GM12878 (cell line): ENCODE results near the gene PLSCR1. TPM values are rescaled to one million over a fixed set of nuclear protein-coding genes. Genes with fewer than 3 reads are reported as not detected.

Experiments used
- ATAC-seq: fragments of 200-7000 bp; cut with Tn5 transposase; 3 replicates; pipeline ENCODE4 v1.9.1; 2020; ENCODE audit warnings: mild to moderate bottlenecking, moderate library complexity
- BruUV-seq: library from RNA; stranded (reverse); fragments of 400-500 nt; replicated peaks from 2 replicates; lab custom pipeline; 2021; lab: Mats Ljungman, UMichigan
- CTCF ChIA-PET: fragments of 300-600 bp; sonication (Branson Sonifier 250); formaldehyde crosslinking; extraction: SDS; loops from one replicate; lab custom pipeline; 2021; ENCODE audit warnings: inconsistent platforms; lab: Yijun Ruan, JAX
- POLR2A ChIA-PET: fragments of 350-600 bp; formaldehyde crosslinking; extraction: SDS; loops from one replicate; lab custom pipeline; 2021; ENCODE audit warnings: inconsistent platforms; lab: Charles Lee
- RAD21 ChIA-PET: fragments of 300-600 bp; sonication (Branson Sonifier 250); formaldehyde crosslinking; loops from one replicate; lab custom pipeline; 2023; ENCODE audit warnings: antibody characterized with exemption; ENCODE audit not compliant: unreplicated experiment; lab: Charles Lee
- SMC1A ChIA-PET: fragments of 300-600 bp; sonication (Branson Sonifier 250); formaldehyde crosslinking; loops from one replicate; lab custom pipeline; 2023; ENCODE audit not compliant: unreplicated experiment, uncharacterized antibody; lab: Charles Lee
- DNase-seq: peaks from one replicate; pipeline ENCODE4 v3.0.0-alpha.2; 2011; ENCODE audit warnings: low read depth, low spot score
- FAIRE-seq: peaks from 3 replicates; lab custom pipeline; 2011; peaks lifted over from hg19 to GRCh38; lab: Jason Lieb, UNC
- H2AFZ ChIP-seq: 2 replicates; pipeline ENCODE4 v1.6.0; 2011; ENCODE audit warnings: low read depth, low read length, control low read depth; ENCODE audit not compliant: control insufficient read depth
- H3K27ac ChIP-seq: 2 replicates; pipeline ENCODE4 v1.5.1; 2011; ENCODE audit warnings: control low read depth; ENCODE audit not compliant: control insufficient read depth, insufficient read depth
- H3K27me3 ChIP-seq, 2 experiments: replicated peaks in 1 of 2; 2 replicates each; pipeline versions ENCODE4 v1.6.0 to v1.6.1; 2011; ENCODE audit warnings: low read length in 1 of 2; ENCODE audit not compliant: control insufficient read depth in 2 of 2, insufficient read depth in 2 of 2
- H3K36me3 ChIP-seq, 2 experiments: 2 replicates each; pipeline ENCODE4 v1.5.1; 2011; ENCODE audit warnings: low read length in 1 of 2; ENCODE audit not compliant: control insufficient read depth in 2 of 2, insufficient read depth in 2 of 2
- H3K4me1 ChIP-seq: 2 replicates; pipeline ENCODE4 v1.6.1; 2011; ENCODE audit warnings: mild to moderate bottlenecking, low read length, moderate library complexity, mixed read lengths; ENCODE audit not compliant: control insufficient read depth, insufficient read depth
- H3K4me2 ChIP-seq: 2 replicates; pipeline ENCODE4 v1.6.0; 2011; ENCODE audit warnings: control low read depth; ENCODE audit not compliant: control insufficient read depth, insufficient read depth
- H3K4me3 ChIP-seq: fragments of 200-600 bp; sonication (generic); 2 replicates; pipeline ENCODE4 v1.5.1; 2016
- H3K79me2 ChIP-seq: 2 replicates; pipeline ENCODE4 v1.6.0; 2011; ENCODE audit warnings: low read length; ENCODE audit not compliant: control insufficient read depth, insufficient read depth
- H3K9ac ChIP-seq: 2 replicates; pipeline ENCODE4 v1.8.0; 2011; ENCODE audit warnings: low read length, control low read depth, mixed read lengths; ENCODE audit not compliant: control insufficient read depth, insufficient read depth
- H3K9me3 ChIP-seq: replicated peaks from 3 replicates; pipeline ENCODE4 v1.5.1; 2011; ENCODE audit warnings: mild to moderate bottlenecking, low read length; ENCODE audit not compliant: control insufficient read depth, insufficient read depth
- H4K20me1 ChIP-seq: 2 replicates; pipeline ENCODE4 v1.6.0; 2011; ENCODE audit not compliant: control insufficient read depth, insufficient read depth
- CBX3 ChIP-seq: fragments of 200-600 bp; sonication (generic); IDR thresholded peaks from 2 replicates; pipeline ENCODE4 v1.6.1; 2016; ENCODE audit warnings: low read depth, borderline replicate concordance
- CEBPB ChIP-seq, 2 experiments: fragments of 150-350 bp in 1 of 2; IDR thresholded peaks; 2 replicates each; pipeline ENCODE4 v1.6.1; 2012 to 2014; ENCODE audit warnings: low read depth in 2 of 2, low read length in 2 of 2, borderline replicate concordance in 1 of 2, inconsistent platforms in 1 of 2
- CHD2 ChIP-seq: IDR thresholded peaks from 2 replicates; pipeline ENCODE4 v1.6.1; 2011; ENCODE audit warnings: low read depth, low read length, improper control_type of control experiment, borderline replicate concordance
- CREB1 ChIP-seq: IDR thresholded peaks from 2 replicates; pipeline ENCODE4 v1.6.1; 2012; ENCODE audit warnings: low read depth, mild to moderate bottlenecking, inconsistent platforms
- EGR1 ChIP-seq, 2 experiments: IDR thresholded peaks; 1 replicate in 1 of 2; 2 replicates in 1 of 2; pipeline ENCODE4 v1.6.1; 2011 to 2012; ENCODE audit warnings: low read depth in 2 of 2, low read length in 2 of 2, borderline replicate concordance in 1 of 2, mild to moderate bottlenecking in 1 of 2, moderate library complexity in 1 of 2
- ESRRA ChIP-seq: IDR thresholded peaks from 2 replicates; pipeline ENCODE4 v1.6.1; 2012; ENCODE audit warnings: mild to moderate bottlenecking, low read length, improper control_type of control experiment
- FOS ChIP-seq: IDR thresholded peaks from 3 replicates; pipeline ENCODE4 v1.6.1; 2011; ENCODE audit warnings: borderline replicate concordance; ENCODE audit not compliant: insufficient read length; ENCODE audit errors: extremely low read depth
- KAT2A ChIP-seq: conservative IDR thresholded peaks from 2 replicates; pipeline ENCODE4 v1.6.1; 2011; ENCODE audit warnings: low read depth, low read length; ENCODE audit not compliant: control insufficient read depth
- KDM1A ChIP-seq: fragments of 200-600 bp; sonication (generic); IDR thresholded peaks from 2 replicates; pipeline ENCODE4 v1.6.1; 2016; ENCODE audit warnings: borderline replicate concordance
- PAX8 ChIP-seq: fragments of 450-650 bp; IDR thresholded peaks from 2 replicates; pipeline ENCODE4 v1.6.1; 2017; ENCODE audit warnings: mild to moderate bottlenecking, moderate library complexity
- PML ChIP-seq: IDR thresholded peaks from 2 replicates; pipeline ENCODE4 v1.6.1; 2012; ENCODE audit warnings: low read length, inconsistent platforms
- POU2F2 ChIP-seq: IDR thresholded peaks from 3 replicates; pipeline ENCODE4 v1.6.1; 2011; ENCODE audit warnings: low read depth, mild to moderate bottlenecking, low read length, borderline replicate concordance
- SIN3A ChIP-seq: IDR thresholded peaks from 2 replicates; pipeline ENCODE4 v1.6.1; 2012; ENCODE audit warnings: low read depth, low read length, improper control_type of control experiment
- STAT3 ChIP-seq: IDR thresholded peaks from 2 replicates; pipeline ENCODE4 v1.6.1; 2011; ENCODE audit warnings: low read depth, low read length, improper control_type of control experiment
- TCF3 ChIP-seq: IDR thresholded peaks from 2 replicates; pipeline ENCODE4 v1.6.1; 2012; ENCODE audit warnings: low read depth, mild to moderate bottlenecking, low read length, borderline replicate concordance; ENCODE audit not compliant: insufficient read depth
- WRNIP1 ChIP-seq: IDR thresholded peaks from 2 replicates; pipeline ENCODE4 v1.6.1; 2011; ENCODE audit warnings: low read depth, low read length, improper control_type of control experiment, borderline replicate concordance
- in situ Hi-C: fragments of 300-500 bp; cut with MboI; formaldehyde crosslinking; loops from 9 replicates; pipeline ENCODE4 v1.14.3; 2018; ENCODE audit warnings: mixed read lengths
- intact Hi-C: fragments of 100-400 bp; cut with micrococcal nuclease; formaldehyde crosslinking; loops from one replicate; pipeline ENCODE4 v1.14.2; 2022; ENCODE audit not compliant: unreplicated experiment
- polyA plus RNA-seq, 11 experiments: library from polyadenylated mRNA; depleted of rRNA in 4 of 11; unstranded in 6 of 11; stranded (reverse) in 5 of 11; fragments of >200 nt; fragmentation: Nextera tagmentation in 4 of 11; fragmentation: Illumina TruSeq in 1 of 11; extraction: Ambion mirVana in 4 of 11; extraction: Trizol in 1 of 11; gene quantifications; 1 replicate in 1 of 11; 2 replicates in 10 of 11; pipeline versions ENCODE4 v1.2.1 to v1.2.3, GENCODE V29; 2011 to 2016; ENCODE audit warnings: inconsistent platforms in 2 of 11, missing spikeins in 2 of 11, low read depth in 1 of 11
- total RNA-seq, 4 experiments: library from RNA; depleted of rRNA in 3 of 4; stranded (reverse); fragments of >200 nt in 3 of 4; fragmentation: Illumina TruSeq in 1 of 4; extraction: Trizol in 1 of 4; gene quantifications; 2 replicates each; pipeline versions ENCODE4 v1.2.1 to v1.2.3, GENCODE V29; 2013 to 2021
- TF ChIP-seq, protein P1 (sequence below): fragments of 450-650 bp; formaldehyde crosslinking; IDR thresholded peaks from 2 replicates; pipeline ENCODE4 v1.4.0; 2020; ENCODE audit warnings: mild to moderate bottlenecking, moderate library complexity
- TF ChIP-seq, protein P2 (sequence below): IDR thresholded peaks from 2 replicates; pipeline ENCODE4 v1.6.1; 2012; ENCODE audit warnings: mild to moderate bottlenecking, low read depth, low read length

The PLSCR1 gene
- total and polyA plus RNA-seq, 10 of the 15 experiments (the other 5 are each of a cell fraction or from before 2014, with no cell fraction given) = 35.4 to 77.8 (median 41.1) TPM

DNA sequence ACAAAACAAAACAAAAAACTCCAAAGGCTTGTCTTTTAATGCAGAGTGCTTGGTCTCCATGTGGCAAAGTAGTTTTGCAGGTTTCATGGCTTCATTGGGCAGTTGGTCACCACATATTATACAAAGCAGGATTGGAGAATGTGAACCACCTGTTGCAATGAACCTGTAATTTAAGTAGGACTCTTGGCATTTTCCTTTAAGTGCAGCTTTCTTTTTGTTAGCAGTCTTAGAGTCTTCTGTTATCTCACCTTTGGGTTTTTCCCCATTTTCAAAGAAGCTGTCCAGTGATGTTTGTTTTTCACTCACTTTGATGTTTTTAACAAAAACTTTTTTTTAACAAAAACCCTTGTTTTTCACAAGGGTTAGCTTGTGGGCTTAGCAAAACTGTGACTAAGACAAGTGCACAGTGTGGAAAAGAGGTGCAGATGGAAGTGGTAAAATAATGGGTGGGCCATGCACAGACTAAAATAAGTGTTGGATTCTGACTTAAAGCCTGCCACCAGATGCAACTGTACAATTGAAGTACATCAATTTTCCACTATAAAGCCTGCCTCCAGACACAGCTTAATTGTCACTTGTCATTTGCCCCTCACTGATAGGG lies 2.9 kb upstream of the PLSCR1 start:
- RAD21 ChIA-PET = no interaction called here
- no peak overlapping the region for H3K4me3 ChIP-seq
- H3K36me3 ChIP-seq = no peaks in the 10 kb centered on the region
- H3K27me3 ChIP-seq = no peaks in the 10 kb centered on the region
- H3K4me2 ChIP-seq = no peak overlapping the region
- peaks cover 18% of the 10 kb centered on the region for H3K79me2 ChIP-seq
- ATAC-seq = no peak
- SMC1A ChIA-PET = interaction anchor here (1.0 kb wide), 1 partner anchor 47 kb away, joined by 3 read pairs; no protein-coding TSS in a partner anchor
- peaks cover 9% of the 10 kb centered on the region; the same call in 1 of the 2 replicates for H3K4me1 ChIP-seq
- H2AFZ ChIP-seq = no peak overlapping the region
- no peak for DNase-seq
- TF ChIP-seq, protein P1, sequence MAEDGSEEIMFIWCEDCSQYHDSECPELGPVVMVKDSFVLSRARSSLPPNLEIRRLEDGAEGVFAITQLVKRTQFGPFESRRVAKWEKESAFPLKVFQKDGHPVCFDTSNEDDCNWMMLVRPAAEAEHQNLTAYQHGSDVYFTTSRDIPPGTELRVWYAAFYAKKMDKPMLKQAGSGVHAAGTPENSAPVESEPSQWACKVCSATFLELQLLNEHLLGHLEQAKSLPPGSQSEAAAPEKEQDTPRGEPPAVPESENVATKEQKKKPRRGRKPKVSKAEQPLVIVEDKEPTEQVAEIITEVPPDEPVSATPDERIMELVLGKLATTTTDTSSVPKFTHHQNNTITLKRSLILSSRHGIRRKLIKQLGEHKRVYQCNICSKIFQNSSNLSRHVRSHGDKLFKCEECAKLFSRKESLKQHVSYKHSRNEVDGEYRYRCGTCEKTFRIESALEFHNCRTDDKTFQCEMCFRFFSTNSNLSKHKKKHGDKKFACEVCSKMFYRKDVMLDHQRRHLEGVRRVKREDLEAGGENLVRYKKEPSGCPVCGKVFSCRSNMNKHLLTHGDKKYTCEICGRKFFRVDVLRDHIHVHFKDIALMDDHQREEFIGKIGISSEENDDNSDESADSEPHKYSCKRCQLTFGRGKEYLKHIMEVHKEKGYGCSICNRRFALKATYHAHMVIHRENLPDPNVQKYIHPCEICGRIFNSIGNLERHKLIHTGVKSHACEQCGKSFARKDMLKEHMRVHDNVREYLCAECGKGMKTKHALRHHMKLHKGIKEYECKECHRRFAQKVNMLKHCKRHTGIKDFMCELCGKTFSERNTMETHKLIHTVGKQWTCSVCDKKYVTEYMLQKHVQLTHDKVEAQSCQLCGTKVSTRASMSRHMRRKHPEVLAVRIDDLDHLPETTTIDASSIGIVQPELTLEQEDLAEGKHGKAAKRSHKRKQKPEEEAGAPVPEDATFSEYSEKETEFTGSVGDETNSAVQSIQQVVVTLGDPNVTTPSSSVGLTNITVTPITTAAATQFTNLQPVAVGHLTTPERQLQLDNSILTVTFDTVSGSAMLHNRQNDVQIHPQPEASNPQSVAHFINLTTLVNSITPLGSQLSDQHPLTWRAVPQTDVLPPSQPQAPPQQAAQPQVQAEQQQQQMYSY (CRISPR knock-in tag) = no peak
- no peak for TF ChIP-seq CHD2
- TF ChIP-seq CEBPB (IDR thresholded peaks at IDR 0.05; ENCODE audit: borderline replicate concordance in 1 of 2, low read depth in 2 of 2, low read length in 2 of 2) = no peak
- TF ChIP-seq SIN3A = no peak
- TF ChIP-seq CREB1 = no peak
- TF ChIP-seq KDM1A = no peak
- TF ChIP-seq CBX3 = no peak
- no peak for TF ChIP-seq FOS
- TF ChIP-seq POU2F2 = no peak
- TF ChIP-seq, protein P2, sequence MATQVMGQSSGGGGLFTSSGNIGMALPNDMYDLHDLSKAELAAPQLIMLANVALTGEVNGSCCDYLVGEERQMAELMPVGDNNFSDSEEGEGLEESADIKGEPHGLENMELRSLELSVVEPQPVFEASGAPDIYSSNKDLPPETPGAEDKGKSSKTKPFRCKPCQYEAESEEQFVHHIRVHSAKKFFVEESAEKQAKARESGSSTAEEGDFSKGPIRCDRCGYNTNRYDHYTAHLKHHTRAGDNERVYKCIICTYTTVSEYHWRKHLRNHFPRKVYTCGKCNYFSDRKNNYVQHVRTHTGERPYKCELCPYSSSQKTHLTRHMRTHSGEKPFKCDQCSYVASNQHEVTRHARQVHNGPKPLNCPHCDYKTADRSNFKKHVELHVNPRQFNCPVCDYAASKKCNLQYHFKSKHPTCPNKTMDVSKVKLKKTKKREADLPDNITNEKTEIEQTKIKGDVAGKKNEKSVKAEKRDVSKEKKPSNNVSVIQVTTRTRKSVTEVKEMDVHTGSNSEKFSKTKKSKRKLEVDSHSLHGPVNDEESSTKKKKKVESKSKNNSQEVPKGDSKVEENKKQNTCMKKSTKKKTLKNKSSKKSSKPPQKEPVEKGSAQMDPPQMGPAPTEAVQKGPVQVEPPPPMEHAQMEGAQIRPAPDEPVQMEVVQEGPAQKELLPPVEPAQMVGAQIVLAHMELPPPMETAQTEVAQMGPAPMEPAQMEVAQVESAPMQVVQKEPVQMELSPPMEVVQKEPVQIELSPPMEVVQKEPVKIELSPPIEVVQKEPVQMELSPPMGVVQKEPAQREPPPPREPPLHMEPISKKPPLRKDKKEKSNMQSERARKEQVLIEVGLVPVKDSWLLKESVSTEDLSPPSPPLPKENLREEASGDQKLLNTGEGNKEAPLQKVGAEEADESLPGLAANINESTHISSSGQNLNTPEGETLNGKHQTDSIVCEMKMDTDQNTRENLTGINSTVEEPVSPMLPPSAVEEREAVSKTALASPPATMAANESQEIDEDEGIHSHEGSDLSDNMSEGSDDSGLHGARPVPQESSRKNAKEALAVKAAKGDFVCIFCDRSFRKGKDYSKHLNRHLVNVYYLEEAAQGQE = no peak
- no peak for TF ChIP-seq STAT3
- TF ChIP-seq EGR1 (IDR thresholded peaks at IDR 0.05; ENCODE audit: borderline replicate concordance in 1 of 2, low read depth in 2 of 2, low read length in 2 of 2) = no peak
- TF ChIP-seq PAX8 = no peak
- TF ChIP-seq TCF3 = no peak
- no peak for TF ChIP-seq ESRRA
- no peak for TF ChIP-seq WRNIP1
- TF ChIP-seq KAT2A = no peak
- TF ChIP-seq PML = no peak
- TF ChIP-seq, all 136 proteins: peak for 0
- ChIA-PET CTCF (interaction anchor here (0.5 kb wide), 1 partner anchor 33 kb away, joined by 3 read pairs; no protein-coding TSS in a partner anchor), POLR2A (no interaction called here)
- BruUV-seq = no TSS peak
- Histone ChIP-seq H3K9ac (no peak overlapping the region), H3K27ac (no peak overlapping the region), H4K20me1 (no peaks in the 10 kb centered on the region), H3K9me3 (no peaks in the 10 kb centered on the region)
- FAIRE-seq = no peak
- intact Hi-C loops (no loop called here), in situ Hi-C loops (no loop called here)
